G401.6 (cell line): ENCODE data around the gene VPS8.
"Not testable (repeated sequence)": the region's sequence is repeated elsewhere in the genome, so short reads cannot be mapped to it uniquely, and the experiment has no call there.

ENCODE experiments used
- FAIRE-seq: peaks from 2 replicates; lab custom pipeline; 2012; peaks lifted over from hg19 to GRCh38; lab: Jason Lieb, UNC

The VPS8 gene

DNA sequence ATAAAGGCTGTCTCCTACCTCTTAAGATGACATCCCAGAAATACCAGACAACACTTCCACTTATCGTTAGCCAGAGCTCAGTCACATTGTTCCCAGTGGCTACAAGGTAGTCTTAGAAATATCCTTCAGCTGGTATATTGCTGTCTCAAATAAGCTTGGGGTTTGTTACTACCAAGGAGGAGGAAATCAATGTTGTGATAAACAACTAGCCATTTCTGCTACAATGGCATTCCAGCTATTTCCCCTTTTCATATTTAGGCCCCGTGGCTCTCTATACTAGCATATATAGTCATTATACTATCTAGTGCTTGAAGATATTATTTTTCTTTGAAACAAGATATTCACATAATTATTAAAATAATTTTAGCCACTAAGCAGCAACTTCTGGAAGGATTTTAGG lies 56.5 kb downstream of the VPS8 start:
- no peak for FAIRE-seq

DNA sequence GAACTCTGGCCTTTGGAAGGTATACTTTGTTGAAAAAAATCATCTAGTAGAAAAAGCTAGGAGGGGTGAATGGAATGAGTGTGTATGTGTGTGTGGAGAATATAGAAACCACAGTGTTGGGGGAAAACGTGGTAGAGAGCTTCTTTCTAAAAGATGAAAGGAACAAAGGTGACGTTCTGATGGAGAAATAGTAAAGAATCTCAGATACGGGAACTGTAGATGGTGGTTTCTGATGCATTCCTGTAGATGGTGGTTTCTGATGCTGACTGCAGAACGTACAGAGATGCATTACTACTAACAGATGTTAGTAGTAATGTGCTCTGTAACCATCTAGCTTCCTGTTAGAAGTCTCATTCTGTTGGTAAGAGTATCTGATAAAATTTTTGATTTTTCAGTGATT lies 60.2 kb downstream of the VPS8 start:
- FAIRE-seq = no peak

DNA sequence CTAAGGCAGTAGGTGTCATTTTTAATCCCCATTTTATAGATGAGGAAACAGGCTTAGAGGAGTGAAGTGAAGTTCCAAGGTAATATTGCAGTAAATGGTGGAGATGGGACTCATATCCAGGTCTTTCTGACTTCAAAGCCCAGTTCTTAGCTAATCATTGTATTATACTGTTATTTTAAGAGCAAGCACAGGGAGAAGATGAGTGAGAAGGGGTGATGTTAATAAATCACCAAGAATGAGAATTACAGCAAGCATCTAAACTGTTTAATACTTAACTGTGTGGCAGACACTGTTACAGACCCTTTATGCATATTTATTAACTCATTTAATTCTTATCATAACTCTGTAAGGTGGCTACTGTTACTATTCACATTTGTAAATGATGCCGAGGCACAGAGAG lies 61.2 kb downstream of the VPS8 start:
- no peak for FAIRE-seq

DNA sequence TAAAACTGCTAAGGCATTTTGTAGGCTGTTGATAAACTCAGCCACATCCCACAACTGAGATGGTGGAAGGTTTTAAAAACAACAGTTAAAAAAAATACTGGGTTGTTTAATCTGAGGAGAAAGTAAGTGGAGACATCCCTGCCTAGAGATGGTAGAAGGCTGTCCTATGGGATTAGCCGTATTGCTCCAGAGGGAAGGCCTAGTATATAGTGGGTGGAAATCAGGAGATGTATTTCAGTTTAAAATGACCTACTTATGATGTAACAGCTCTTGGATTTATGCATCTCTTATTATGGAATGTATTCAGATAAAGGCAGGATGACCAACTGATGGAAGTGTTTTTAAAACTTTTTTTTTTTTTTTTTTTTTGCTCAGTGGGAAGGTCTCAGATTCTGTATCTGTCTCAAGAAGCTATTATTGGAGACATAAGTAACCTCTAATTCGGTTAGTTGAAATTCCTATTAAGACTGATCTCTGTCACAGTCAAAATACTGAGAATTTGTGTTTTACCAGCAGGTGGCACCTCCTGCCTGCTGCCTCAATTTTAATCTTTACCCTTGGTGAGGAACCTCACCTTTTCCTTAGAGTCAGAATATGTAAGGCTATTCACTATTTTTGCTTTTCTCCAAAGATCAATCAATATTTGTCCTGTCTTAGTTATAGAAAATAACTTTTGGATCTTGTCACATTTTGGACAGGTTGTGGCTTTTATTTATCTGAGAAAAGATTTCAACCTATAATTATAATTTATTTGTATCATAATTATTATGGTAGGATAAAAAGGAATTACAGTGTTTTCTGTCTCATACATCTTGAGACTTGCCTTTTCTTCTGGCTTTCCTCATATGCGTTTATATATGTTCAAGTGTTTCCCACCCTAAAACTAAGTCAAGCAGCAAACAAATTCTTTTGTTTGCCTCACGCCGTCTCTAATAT lies 63.0 kb downstream of the VPS8 start:
- peak; percentile 86 for FAIRE-seq

DNA sequence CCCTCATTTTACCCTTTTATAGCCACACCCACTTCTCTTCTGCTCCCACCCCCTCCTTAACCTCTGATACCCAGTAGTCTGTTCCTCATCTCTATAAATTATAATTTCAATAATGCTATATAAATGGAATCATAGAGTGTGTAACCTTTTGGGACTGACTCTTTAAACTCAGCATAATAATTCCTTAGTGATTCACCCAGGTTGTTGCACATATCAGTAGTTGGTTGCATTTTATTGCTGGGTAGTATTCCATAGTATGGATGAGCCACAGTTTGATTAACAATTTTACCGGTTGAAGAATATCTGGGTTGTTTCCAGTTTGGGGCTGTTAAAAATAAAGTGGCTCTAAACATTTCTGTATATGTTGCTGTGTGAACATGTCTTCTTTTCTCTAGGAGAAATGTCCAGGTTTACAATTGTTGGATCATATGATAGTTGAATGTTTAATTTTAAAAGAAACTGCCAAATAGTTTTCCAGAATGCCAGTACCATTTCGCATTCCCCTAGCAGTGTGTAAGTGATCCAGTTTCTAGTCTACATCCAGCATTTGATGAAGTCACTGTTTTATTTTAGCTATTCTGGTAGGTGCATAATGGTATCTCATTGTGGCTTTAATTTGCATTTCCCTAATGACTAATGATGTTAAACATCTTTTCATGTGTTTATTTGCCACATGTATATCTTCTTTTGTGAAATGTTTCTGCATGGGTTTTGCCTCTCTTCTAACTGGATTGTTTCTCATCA lies 68.5 kb downstream of the VPS8 start:
- FAIRE-seq = no peak

DNA sequence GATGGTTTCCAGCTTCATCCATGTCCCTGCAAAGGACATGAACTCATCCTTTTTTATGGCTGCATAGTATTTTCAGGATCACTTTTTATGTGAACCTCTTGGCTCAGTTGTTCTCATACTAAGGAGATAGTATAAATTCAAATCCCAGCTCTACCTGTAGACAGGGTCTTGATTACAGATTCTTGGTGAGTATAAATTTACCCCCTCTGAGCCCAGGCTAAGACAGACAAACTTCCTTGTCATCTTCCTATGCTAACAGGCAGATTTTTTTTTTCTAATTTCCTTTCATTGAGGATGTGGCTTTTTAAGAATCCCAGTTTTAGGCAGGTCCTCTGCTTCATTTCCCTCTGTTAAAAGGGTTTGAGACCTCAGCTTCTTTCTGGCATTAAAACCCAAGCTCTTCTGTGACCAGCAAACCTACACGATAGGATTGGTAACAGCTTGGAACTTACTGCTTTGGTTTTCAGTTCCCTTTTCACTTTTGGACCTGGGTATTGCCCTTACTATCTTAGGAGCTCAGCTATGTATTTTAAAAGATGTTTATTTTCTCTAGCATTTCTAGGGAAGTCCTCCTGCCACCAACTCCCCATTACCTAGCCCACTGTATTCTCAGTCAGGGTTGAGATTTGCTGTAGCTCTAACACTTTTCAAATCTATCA lies 72.5 kb downstream of the VPS8 start:
- no peak for FAIRE-seq

DNA sequence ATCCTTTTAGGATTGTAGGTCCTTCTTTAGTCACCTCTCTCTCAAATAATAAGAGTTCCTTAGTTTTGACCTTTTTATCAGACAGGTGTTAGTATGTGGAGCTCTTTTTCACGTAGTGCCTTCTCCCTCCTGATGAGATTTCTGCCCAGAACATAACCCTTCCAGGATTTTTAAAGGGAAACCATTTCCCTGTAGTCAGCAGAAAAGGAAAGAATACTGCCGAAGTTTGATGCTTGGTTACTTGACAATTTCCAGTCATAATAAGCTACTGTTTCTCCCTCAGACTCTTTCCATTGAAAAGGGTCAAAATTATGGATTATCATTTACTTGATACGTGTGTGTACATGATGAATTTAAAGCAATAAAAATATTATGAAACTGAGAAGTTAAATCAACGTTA lies 73.1 kb downstream of the VPS8 start:
- FAIRE-seq = no peak

DNA sequence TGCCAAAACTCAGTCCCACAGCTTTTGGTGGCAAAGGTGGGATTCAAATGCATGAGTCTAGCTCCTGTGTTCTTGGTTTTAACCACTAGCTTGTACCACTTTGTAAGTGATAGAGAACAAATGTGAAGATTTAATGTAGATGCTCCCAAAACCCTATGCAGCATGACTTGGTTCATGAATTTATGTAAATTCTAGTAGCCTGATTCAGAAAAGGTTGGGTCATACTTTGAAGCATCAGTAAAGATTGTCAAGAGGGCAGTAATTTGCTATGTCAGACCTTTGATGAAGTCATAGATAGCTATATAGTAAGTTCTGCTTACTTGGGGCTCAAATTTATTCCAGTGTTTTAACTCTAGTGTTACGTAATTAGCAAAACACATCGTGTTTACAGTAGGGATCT lies 75.6 kb downstream of the VPS8 start:
- FAIRE-seq = no peak

DNA sequence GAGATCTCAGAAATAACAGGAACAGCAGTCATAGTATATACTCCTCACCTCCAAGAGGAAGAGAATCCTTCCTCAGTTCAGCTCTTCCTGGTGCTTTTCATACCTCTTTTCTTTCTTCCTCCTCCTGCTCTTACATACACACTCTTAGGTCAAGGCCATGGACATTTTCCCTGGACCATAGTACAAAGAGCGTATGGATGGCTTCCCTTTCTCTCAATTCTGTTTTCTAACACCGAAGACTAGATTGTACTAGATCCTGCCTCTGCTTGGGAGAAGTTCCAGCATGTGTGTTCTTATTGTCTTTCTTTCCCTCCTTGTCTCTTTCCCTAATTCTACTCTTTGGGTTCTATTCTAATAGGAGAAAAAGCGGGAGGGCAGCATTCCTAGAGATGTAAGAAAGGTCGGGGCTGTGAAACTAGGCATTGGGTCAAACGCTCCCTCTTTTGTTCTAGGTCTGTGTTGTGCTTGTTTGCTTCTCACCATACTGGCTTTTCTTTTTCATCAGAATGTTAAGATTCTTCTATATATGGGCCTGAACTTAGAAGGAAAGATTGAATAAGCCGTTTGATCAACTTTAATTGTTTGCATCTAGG lies 77.4 kb downstream of the VPS8 start:
- no peak for FAIRE-seq

DNA sequence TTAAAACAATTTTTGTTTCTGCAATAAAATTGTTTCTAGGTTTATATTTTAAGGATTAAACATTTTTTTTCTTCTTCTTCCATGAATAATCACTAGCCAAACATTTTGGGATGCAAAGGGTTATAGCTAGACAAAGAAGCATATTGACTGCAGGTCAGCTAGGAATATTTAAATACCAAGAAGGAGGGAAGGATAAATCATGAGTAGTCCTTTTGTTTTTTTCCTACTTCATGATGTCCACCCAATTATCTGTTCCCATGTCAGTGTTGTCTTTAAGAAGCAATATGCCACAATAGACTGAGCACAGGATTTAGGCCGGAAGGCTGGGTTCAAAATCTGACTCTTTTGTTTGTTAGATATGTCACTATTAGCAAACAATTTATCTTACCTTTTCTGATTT lies 82.1 kb downstream of the VPS8 start:
- no peak for FAIRE-seq

DNA sequence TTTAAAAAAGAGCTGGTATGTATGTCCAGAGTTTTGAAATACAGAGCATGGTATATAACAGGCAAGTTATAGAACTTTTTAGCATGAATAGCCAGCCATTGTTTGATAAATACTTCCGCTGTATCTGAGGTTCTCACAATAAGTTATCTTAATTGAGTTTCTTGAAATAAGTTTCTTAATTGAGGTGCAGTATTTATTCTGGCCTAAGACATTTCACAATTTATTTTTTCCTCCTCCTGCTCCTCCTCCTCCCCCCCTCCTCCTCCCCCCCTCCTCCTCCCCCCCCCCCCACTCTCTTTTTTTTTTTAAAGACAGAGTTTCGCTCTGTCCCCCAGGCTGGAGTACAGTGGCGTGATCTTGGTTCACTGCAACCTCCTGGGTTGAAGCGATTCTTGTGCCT lies 83.4 kb downstream of the VPS8 start:
- FAIRE-seq = no peak

DNA sequence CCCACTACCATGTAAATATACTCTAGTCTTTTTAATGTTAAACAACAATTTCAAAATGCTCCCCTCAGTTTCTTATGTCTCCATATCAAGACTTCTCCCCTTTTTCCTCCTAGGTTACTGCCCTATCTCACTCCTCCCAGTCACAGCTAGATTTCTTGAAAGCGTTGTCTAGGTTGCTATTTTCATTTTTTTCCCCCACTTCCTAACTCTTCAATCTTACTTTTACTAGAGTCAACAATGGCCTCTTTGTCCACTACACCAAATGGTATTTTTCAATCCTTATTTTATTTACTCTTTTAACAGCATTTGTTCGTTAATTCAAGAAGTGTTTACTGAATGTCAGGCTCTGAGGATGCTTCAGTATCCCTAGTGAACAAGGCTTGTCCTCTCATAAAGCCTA lies 84.4 kb downstream of the VPS8 start:
- no peak for FAIRE-seq

DNA sequence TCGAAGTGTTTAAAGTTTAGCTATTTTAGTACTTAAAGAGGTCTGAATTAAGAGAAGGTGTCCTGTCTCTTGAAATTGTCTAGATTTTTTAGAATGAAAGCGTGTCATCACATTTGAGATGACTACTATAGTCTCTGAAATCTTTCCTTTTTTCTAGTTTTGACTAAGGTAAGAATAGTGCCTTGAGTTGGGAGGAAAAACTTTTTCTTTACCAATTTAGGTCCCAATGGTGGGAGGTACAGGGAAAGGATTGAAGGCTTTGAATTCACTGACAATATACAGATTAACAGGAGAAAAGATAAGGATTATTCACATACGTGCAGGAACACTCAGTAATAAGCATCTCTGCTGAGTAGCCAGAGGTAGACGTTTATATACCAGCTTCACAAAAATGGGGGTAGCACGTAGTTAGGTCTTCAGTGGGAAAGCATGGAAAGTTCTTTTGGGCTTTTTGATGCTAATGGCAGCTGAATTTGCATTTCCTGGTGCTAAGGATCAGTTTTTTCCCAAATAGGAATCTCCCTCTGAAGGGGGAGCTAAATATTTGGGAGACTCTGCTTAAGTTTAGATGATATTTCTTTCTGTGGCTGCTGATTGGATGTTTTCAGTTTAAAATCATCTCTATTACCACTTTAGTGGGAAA lies 88.1 kb downstream of the VPS8 start:
- FAIRE-seq = no peak

DNA sequence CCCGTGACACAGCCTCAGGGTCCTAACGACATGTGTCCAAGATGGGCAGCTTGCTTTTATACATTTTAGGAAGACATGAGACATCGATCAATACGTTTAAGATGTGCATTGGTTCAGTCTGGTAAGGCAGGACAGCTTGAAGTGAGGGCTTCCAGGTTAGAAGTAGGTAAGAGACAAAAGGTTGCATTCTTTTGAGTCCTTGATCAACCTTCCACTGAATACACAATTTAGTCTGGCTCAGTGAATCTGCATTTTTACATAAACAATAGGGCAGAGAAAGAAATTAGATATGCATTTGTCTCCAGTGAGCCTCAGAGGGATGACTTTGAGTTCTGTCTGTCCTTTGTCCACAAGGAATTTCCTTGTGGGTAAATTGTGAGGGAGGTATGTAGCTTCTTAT lies 95.1 kb downstream of the VPS8 start:
- FAIRE-seq = not testable (repeated sequence)

DNA sequence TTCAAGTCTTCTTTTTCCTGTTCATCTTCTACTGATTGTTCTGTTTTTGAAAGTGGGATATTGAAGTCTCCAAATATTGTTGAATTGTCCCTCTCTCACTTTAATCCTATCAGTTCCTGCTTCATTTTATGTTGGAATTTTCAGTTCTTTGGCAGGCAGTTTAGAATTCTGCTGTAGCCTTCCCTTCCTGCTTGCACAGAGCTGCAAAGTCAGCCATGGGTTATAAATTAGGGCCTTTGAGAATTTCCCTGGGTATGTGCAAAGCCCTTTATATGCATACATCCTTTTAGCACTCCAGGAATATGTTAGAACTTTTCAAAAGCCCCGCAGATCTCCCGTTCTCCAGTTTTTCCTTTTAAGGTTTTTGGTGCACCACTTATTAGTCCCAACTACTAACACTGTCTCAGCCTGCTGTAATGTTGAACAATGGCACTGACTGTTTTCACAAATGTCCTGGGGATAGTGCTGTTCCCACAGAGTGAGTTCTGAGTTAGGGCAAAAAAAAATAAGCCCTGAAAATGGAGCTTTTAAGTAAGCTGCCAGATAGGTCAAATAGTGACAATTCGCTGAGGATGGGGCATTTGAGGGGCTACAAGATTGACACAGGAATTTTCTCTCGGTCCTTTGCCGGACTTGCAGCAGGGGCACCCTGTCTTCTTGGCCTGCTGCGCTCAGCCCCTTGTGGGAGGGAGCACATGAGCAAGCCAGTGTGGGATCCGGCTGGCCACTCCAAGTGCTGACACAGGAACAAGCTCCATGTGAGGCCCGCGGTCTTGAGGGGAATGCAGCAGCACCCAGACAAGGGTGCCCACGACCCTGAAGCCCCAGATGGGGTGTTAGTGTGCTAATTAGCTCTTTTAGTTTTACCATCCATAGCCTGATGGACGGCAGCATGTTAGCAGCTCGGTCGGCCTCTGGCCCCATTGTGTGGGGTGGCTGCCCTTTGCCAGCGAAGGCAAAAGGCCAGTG lies 96.0 kb downstream of the VPS8 start:
- no peak for FAIRE-seq

DNA sequence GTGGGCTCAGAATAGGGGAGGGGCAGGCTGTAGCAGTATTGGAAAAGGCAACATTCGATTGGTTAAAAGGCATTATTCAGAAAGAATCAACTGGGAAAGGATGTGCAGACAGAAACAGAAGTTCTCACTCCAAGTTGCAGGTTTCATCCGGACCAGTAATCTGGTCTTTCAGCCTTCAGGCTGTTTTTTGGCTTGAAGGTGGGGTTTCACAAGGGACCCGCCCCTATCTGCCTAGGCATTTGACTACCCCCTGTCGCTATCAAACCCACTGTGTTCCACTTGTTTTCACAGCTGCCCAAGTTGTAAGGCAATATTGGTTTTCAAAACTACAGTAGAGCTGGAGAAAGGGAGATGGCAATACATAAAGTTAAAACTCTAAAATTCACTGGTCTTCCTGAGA lies 96.9 kb downstream of the VPS8 start:
- no peak for FAIRE-seq

DNA sequence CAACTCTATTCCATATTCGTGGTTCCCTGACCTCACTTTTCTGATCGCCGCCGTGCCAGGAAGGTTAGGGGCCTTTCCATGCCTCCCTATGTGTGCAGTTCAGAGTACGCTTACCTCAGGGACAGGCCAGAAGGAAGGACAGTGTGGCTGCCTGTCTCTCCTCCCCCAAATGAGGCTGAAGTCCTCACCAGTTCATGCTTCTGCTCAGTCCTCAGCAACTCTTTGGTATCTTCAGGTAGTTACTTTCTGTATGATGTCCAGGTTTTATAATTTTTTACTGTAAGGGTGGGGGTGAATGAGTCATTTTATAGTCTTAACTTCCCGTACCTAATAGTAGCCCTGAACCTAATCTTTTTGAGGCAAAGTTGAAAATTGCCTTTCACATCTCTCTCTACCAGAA lies 98.7 kb downstream of the VPS8 start:
- no peak for FAIRE-seq

DNA sequence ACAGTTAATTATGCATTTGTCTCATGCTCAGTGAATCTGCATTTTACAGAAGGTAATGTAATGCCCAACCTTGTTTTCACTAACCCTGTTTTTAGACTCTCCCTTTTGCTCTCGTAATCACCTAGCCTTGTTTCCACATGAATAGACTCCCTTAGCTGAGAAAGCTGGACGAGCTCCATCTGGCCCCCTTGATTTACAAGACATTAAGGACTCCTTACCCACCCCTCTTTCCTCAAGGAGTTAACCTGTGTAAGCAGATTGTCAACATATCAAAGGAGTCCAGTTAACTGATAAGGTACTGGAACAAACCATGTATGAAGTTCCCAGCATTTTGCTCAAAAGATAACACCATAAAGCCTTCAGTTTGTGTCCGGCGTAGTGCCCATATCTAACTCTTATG lies 99.6 kb downstream of the VPS8 start:
- no peak for FAIRE-seq

DNA sequence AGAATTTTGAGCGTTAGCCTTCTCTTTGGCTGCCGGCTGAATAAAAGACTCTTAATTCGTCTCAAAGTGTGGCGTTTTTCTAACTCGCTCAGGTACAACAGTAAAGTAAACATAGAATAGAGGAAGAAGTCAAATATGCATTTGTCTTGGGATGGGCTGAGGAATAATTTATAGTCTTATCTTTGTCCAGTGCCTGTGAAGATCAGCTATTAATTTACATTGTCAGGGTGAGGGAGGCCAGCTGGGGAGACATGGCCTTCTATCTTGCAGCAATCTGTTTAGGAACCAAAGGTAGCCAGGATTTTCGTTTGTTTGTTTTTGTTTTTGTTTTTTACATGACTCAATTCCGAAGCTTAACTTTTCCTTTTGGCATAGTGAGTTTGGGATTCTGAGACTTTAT lies 100.2 kb downstream of the VPS8 start:
- no peak for FAIRE-seq

DNA sequence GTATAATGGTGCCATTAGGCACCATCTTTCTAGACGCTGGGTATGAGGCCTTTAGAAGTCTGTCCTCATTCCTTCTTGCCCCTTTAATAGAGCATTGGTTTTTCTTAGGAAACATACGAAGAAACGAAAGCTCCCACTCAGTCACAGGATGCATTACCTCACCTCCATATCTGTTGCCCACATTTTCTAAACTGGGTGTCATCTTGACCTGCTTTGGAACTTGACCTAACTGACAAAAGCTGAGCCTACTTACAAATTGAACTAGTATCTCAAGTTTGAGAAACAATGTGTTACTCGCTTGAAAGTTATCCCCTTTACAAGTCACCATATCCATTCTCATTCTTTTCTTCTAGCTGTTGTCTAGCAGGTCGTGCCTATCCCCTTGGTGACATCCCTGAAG lies 102.7 kb downstream of the VPS8 start:
- FAIRE-seq = no peak

DNA sequence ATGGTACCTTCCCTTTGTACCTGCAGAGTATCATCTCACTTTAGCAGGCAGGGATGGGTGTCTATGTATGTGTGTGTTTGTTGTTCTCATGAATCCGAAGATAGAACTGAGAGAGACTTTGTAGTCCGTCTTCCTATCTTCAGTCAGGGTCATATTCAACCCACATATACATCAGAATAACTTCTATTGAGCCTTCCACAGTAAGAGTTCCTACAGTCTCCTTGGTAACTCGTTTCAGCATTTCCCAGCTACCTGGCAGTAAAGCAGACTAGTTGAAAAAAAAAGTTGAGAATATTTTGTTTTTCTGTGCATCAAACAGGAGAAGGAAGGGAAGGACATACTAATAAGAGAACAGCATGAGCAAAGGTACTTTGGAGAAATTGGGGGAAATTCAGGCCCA lies 106.8 kb downstream of the VPS8 start:
- no peak for FAIRE-seq
